HCT116 (cell line): Measurements from ENCODE around the gene ATF6B. TPM values are rescaled to one million over a fixed set of nuclear protein-coding genes. Genes with fewer than 3 reads are reported as not detected.

Source experiments
- ATAC-seq: fragments of 200-7000 bp; cut with Tn5 transposase; 2 replicates; pipeline ENCODE4 v1.9.1; 2020; ENCODE audit warnings: mild to moderate bottlenecking, moderate library complexity
- BruUV-seq: library from RNA; stranded (reverse); fragments of 400-500 nt; replicated peaks from 2 replicates; lab custom pipeline; 2021; lab: Mats Ljungman, UMichigan
- CTCF ChIA-PET: fragments of 300-600 bp; sonication (Branson Sonifier 250); formaldehyde crosslinking; loops from one replicate; lab custom pipeline; 2021; ENCODE audit warnings: antibody characterized with exemption; lab: Charles Lee
- POLR2A ChIA-PET: fragments of 300-600, 350-600 bp; sonication (Branson Sonifier 250); formaldehyde crosslinking; loops from one replicate; lab custom pipeline; 2021; ENCODE audit warnings: antibody characterized with exemption; lab: Charles Lee
- RAD21 ChIA-PET, 2 experiments: fragments of 300-600 bp; sonication (Branson Sonifier 250); formaldehyde crosslinking; loops; one replicate each; lab custom pipeline; 2023; ENCODE audit warnings: low total read pairs in 2 of 2; ENCODE audit not compliant: uncharacterized antibody in 2 of 2, unreplicated experiment in 2 of 2, low non-redundant PET in 1 of 2; lab: Charles Lee
- DNase-seq: peaks from one replicate; pipeline ENCODE4 v3.0.0-alpha.2; 2010; ENCODE audit warnings: low read depth, low spot score
- H2AFZ ChIP-seq: fragments of 200-600 bp; shearing (Covaris generic), sonication (generic); 2 replicates; pipeline ENCODE4 v1.6.1; 2017; ENCODE audit warnings: low read depth, mixed run types, mixed read lengths, antibody characterized with exemption, low read length; ENCODE audit not compliant: poor library complexity, severe bottlenecking
- H3K27ac ChIP-seq: 2 replicates; pipeline ENCODE4 v1.5.1; 2012; ENCODE audit warnings: low read depth, low read length
- H3K27me3 ChIP-seq: fragments of 200-600 bp; sonication (generic); 2 replicates; pipeline ENCODE4 v1.6.1; 2016; ENCODE audit warnings: mixed run types, low read length, mixed read lengths; ENCODE audit not compliant: insufficient read depth
- H3K36me3 ChIP-seq, 2 experiments: fragments of 200-500 bp in 1 of 2; fragments of 200-600 bp in 1 of 2; sonication (Bioruptor generic) in 1 of 2; sonication (generic) in 1 of 2; 2 replicates each; pipeline versions ENCODE4 v1.5.1 to v1.6.1; 2014 to 2016; ENCODE audit warnings: low read length in 2 of 2, inconsistent platforms in 1 of 2, mixed read lengths in 1 of 2, mixed run types in 1 of 2; ENCODE audit not compliant: insufficient read depth in 2 of 2, control insufficient read depth in 1 of 2
- H3K4me1 ChIP-seq, 2 experiments: fragments of 200-600 bp in 1 of 2; sonication (generic) in 1 of 2; 2 replicates each; pipeline versions ENCODE4 v1.5.1 to v1.6.1; 2012 to 2017; ENCODE audit warnings: low read length in 2 of 2, inconsistent platforms in 1 of 2, mild to moderate bottlenecking in 1 of 2, mixed read lengths in 1 of 2, mixed run types in 1 of 2, moderate library complexity in 1 of 2; ENCODE audit not compliant: insufficient read depth in 2 of 2, control insufficient read depth in 1 of 2
- H3K4me2 ChIP-seq: fragments of 200-600 bp; sonication (generic); 2 replicates; pipeline ENCODE4 v1.6.1; 2017; ENCODE audit warnings: mixed run types, low read length, mixed read lengths
- H3K4me3 ChIP-seq, 2 experiments: fragments of 200-600 bp in 1 of 2; sonication (generic) in 1 of 2; replicated peaks in 1 of 2; 2 replicates each; pipeline ENCODE4 v1.5.1; 2011 to 2016; ENCODE audit warnings: low read length in 2 of 2, control low read depth in 1 of 2, low read depth in 1 of 2, mild to moderate bottlenecking in 1 of 2, mixed read lengths in 1 of 2, mixed run types in 1 of 2
- H3K79me2 ChIP-seq: fragments of 200-600 bp; sonication (generic); 2 replicates; pipeline ENCODE4 v1.6.1; 2017; ENCODE audit warnings: mild to moderate bottlenecking, mixed run types, low read length, moderate library complexity, mixed read lengths; ENCODE audit not compliant: insufficient read depth
- H3K9ac ChIP-seq: fragments of 200-600 bp; sonication (generic); 2 replicates; pipeline ENCODE4 v1.6.1; 2016; ENCODE audit warnings: low read length, mixed read lengths
- H3K9me2 ChIP-seq: fragments of 200-600 bp; sonication (generic), shearing (Covaris generic); 2 replicates; pipeline ENCODE4 v1.6.1; 2017; ENCODE audit warnings: mixed run types, mild to moderate bottlenecking, moderate library complexity; ENCODE audit not compliant: insufficient read depth
- H3K9me3 ChIP-seq, 2 experiments: fragments of 200-500 bp in 1 of 2; fragments of 200-600 bp in 1 of 2; sonication (Bioruptor generic) in 1 of 2; sonication (generic) in 1 of 2; 2 replicates each; pipeline ENCODE4 v1.6.1; 2014 to 2017; ENCODE audit warnings: low read length in 2 of 2, mixed read lengths in 2 of 2, inconsistent platforms in 1 of 2, low read depth in 1 of 2, mild to moderate bottlenecking in 1 of 2, mixed run types in 1 of 2, moderate library complexity in 1 of 2; ENCODE audit not compliant: control insufficient read depth in 1 of 2, insufficient read depth in 1 of 2
- H4K20me1 ChIP-seq: fragments of 200-600 bp; sonication (generic), shearing (Covaris generic); 2 replicates; pipeline ENCODE4 v1.6.1; 2017; ENCODE audit warnings: mixed run types, mild to moderate bottlenecking, moderate library complexity; ENCODE audit not compliant: insufficient read depth
- ATF3 ChIP-seq: IDR thresholded peaks from 2 replicates; pipeline ENCODE4 v1.6.1; 2012
- EZH2phosphoT487 ChIP-seq: fragments of 200-600 bp; IDR thresholded peaks from 2 replicates; pipeline ENCODE4 v1.6.1; 2018; ENCODE audit warnings: antibody characterized with exemption, borderline replicate concordance
- FOSL1 ChIP-seq: IDR thresholded peaks from 2 replicates; pipeline ENCODE4 v1.6.1; 2012; ENCODE audit warnings: low read depth
- JUND ChIP-seq: IDR thresholded peaks from 2 replicates; pipeline ENCODE4 v1.6.1; 2012
- POLR2AphosphoS5 ChIP-seq: IDR thresholded peaks from 2 replicates; pipeline ENCODE4 v1.6.1; 2011; ENCODE audit warnings: mild to moderate bottlenecking, low read depth, low read length, moderate library complexity
- RAD21 ChIP-seq: IDR thresholded peaks from 2 replicates; pipeline ENCODE4 v1.6.1; 2012; ENCODE audit warnings: low read depth, mild to moderate bottlenecking
- TCF7L2 ChIP-seq: IDR thresholded peaks from 2 replicates; pipeline ENCODE4 v1.7.0; 2011; ENCODE audit warnings: borderline replicate concordance, inconsistent platforms; ENCODE audit not compliant: insufficient read depth, insufficient read length; ENCODE audit errors: extremely low read depth
- ZBTB33 ChIP-seq: IDR thresholded peaks from 2 replicates; pipeline ENCODE4 v1.6.1; 2011; ENCODE audit warnings: mild to moderate bottlenecking, low read length, moderate library complexity; ENCODE audit not compliant: insufficient replicate concordance; ENCODE audit errors: extremely low read depth
- ZFX ChIP-seq: fragments of 450-650 bp; IDR thresholded peaks from 2 replicates; pipeline ENCODE4 v1.6.1; 2017
- intact Hi-C: fragments of 100-400 bp; cut with micrococcal nuclease; formaldehyde crosslinking; loops from 2 replicates; pipeline ENCODE4 v1.10.0; 2022
- total RNA-seq: library from RNA; stranded (reverse); gene quantifications from one replicate; pipeline ENCODE4 v1.2.1, GENCODE V29; 2021; ENCODE audit not compliant: unreplicated experiment
- TF ChIP-seq, protein P1 (sequence below): IDR thresholded peaks from 2 replicates; pipeline ENCODE4 v1.6.1; 2012; ENCODE audit warnings: low read depth
- TF ChIP-seq, protein P2 (sequence below), 3 experiments: fragments of 200-600 bp in 1 of 3; sonication (generic) in 1 of 3; IDR thresholded peaks in 2 of 3; conservative IDR thresholded peaks in 1 of 3; 2 replicates each; pipeline ENCODE4 v1.5.1; 2012 to 2017; ENCODE audit warnings: low read depth in 2 of 3, low read length in 2 of 3, antibody characterized with exemption in 1 of 3, borderline replicate concordance in 1 of 3, control low read depth in 1 of 3, mild to moderate bottlenecking in 1 of 3, mixed read lengths in 1 of 3, mixed run types in 1 of 3, moderate library complexity in 1 of 3; ENCODE audit not compliant: insufficient read depth in 1 of 3
- TF ChIP-seq, protein P3 (sequence below): IDR thresholded peaks from 2 replicates; pipeline ENCODE4 v1.6.1; 2012

Gene ATF6B
- total RNA-seq, 1 experiment from 2014 or later, result 63.9 TPM

- Histone ChIP-seq H4K20me1 (no peaks in the 10 kb centered on the region), H3K4me2 (peak overlapping the region; percentile 28; the same call in 1 of the 2 replicates), H3K4me1 (peaks cover 0 to 21% of the 10 kb centered on the region in 2 experiments; a peak in 2 of 4 replicates), H3K79me2 (no peaks in the 10 kb centered on the region; the same call in 1 of the 2 replicates), H3K9me3 (no peaks in the 10 kb centered on the region), H2AFZ (no peak overlapping the region), H3K4me3 (no peak overlapping the region), H3K27me3 (no peaks in the 10 kb centered on the region), H3K9me2 (no peaks in the 10 kb centered on the region), H3K36me3 (peaks cover 16 to 21% of the 10 kb centered on the region in 2 experiments), H3K9ac (no peak overlapping the region), H3K27ac (no peak overlapping the region; the same call in 1 of the 2 replicates)
- POLR2A ChIA-PET, result no interaction called here
- DNase-seq, result peak; percentile 59
- CTCF ChIA-PET, result interaction anchor here (0.8 to 3.4 kb wide), 13 partner anchors 9 to 115 kb away, joined by 3 to 18 read pairs (median 4); partner anchors contain the start of genes AGPAT1, ATF6B, FKBPL and PBX2
- RAD21 ChIA-PET, result interaction anchor here in 1 of 2 experiments (1.0 kb wide), 1 partner anchor 10 kb away, joined by 4 read pairs; no protein-coding TSS in a partner anchor
- BruUV-seq, result no TSS peak
- TF ChIP-seq JUND (no peak), TCF7L2 (no peak), POLR2AphosphoS5 (peak; percentile 22; the same call in 1 of the 2 replicates), ZBTB33 (no peak), RAD21 (peak; percentile 94), ZFX (no peak), EZH2phosphoT487 (no peak), FOSL1 (no peak), ATF3 (no peak)
- TF ChIP-seq, protein P1, sequence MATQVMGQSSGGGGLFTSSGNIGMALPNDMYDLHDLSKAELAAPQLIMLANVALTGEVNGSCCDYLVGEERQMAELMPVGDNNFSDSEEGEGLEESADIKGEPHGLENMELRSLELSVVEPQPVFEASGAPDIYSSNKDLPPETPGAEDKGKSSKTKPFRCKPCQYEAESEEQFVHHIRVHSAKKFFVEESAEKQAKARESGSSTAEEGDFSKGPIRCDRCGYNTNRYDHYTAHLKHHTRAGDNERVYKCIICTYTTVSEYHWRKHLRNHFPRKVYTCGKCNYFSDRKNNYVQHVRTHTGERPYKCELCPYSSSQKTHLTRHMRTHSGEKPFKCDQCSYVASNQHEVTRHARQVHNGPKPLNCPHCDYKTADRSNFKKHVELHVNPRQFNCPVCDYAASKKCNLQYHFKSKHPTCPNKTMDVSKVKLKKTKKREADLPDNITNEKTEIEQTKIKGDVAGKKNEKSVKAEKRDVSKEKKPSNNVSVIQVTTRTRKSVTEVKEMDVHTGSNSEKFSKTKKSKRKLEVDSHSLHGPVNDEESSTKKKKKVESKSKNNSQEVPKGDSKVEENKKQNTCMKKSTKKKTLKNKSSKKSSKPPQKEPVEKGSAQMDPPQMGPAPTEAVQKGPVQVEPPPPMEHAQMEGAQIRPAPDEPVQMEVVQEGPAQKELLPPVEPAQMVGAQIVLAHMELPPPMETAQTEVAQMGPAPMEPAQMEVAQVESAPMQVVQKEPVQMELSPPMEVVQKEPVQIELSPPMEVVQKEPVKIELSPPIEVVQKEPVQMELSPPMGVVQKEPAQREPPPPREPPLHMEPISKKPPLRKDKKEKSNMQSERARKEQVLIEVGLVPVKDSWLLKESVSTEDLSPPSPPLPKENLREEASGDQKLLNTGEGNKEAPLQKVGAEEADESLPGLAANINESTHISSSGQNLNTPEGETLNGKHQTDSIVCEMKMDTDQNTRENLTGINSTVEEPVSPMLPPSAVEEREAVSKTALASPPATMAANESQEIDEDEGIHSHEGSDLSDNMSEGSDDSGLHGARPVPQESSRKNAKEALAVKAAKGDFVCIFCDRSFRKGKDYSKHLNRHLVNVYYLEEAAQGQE, result no peak
- TF ChIP-seq, protein P2, sequence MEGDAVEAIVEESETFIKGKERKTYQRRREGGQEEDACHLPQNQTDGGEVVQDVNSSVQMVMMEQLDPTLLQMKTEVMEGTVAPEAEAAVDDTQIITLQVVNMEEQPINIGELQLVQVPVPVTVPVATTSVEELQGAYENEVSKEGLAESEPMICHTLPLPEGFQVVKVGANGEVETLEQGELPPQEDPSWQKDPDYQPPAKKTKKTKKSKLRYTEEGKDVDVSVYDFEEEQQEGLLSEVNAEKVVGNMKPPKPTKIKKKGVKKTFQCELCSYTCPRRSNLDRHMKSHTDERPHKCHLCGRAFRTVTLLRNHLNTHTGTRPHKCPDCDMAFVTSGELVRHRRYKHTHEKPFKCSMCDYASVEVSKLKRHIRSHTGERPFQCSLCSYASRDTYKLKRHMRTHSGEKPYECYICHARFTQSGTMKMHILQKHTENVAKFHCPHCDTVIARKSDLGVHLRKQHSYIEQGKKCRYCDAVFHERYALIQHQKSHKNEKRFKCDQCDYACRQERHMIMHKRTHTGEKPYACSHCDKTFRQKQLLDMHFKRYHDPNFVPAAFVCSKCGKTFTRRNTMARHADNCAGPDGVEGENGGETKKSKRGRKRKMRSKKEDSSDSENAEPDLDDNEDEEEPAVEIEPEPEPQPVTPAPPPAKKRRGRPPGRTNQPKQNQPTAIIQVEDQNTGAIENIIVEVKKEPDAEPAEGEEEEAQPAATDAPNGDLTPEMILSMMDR (IDR thresholded peaks at IDR 0.05 in 2 of 3, conservative IDR thresholded peaks at IDR 0.05 in 1 of 3; ENCODE audit: borderline replicate concordance in 1 of 3, insufficient read depth in 1 of 3, low read depth in 2 of 3, low read length in 2 of 3), result peak; percentile 83 to 98 (median 92)
- TF ChIP-seq, protein P3, sequence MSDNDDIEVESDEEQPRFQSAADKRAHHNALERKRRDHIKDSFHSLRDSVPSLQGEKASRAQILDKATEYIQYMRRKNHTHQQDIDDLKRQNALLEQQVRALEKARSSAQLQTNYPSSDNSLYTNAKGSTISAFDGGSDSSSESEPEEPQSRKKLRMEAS, result no peak
- intact Hi-C loops, result loop anchor here (1.0 to 5.0 kb wide), 4 partner anchors 35 to 583 kb away; partner anchors contain the start of gene PPT2
- ATAC-seq, result peak; percentile 94
Observed at GRCh38 chr6:32118782-32119628, 9.0 kb downstream of the ATF6B start.
